ENCODE data around the gene SYNC. TPM values are rescaled to one million over a fixed set of nuclear protein-coding genes. Genes with fewer than 3 reads are reported as not detected.

Gene SYNC
- total and polyA plus RNA-seq, 2 of the 8 experiments (the other 6 are each of a cell fraction or from before 2014, with no cell fraction given): 0.06 to 0.17 TPM

GRCh38 chr1:32741059-32741412 is 38.5 kb upstream of the SYNC start (continued):
- TF ChIP-seq CTCF (IDR thresholded peaks at IDR 0.05; ENCODE audit: control extremely low read depth in 1 of 3, insufficient read depth in 1 of 3, low read depth in 1 of 3, low read length in 3 of 3) (no peak), CBX8 (IDR thresholded peaks at IDR 0.05; ENCODE audit: borderline replicate concordance, low read depth, low read length) (no peak), EP300 (IDR thresholded peaks at IDR 0.05; ENCODE audit: borderline replicate concordance in 1 of 2, low read depth in 2 of 2, low read length in 2 of 2) (no peak), HDAC6 (IDR thresholded peaks at IDR 0.05; ENCODE audit: low read depth, low read length) (no peak), CHD7 (IDR thresholded peaks at IDR 0.05; ENCODE audit: insufficient replicate concordance, low read length) (no peak), TAF1 (IDR thresholded peaks at IDR 0.05; ENCODE audit: low read depth, low read length) (no peak), RNF2 (IDR thresholded peaks at IDR 0.05; ENCODE audit: borderline replicate concordance, low read depth, low read length, missing control alignments, poor library complexity, severe bottlenecking) (no peak), HDAC2 (IDR thresholded peaks at IDR 0.05; ENCODE audit: borderline replicate concordance in 1 of 2, low read depth in 2 of 2, low read length in 2 of 2) (no peak)
